ENCODE results near the gene KIF21B. TPM values are rescaled to one million over a fixed set of nuclear protein-coding genes. Genes with fewer than 3 reads are reported as not detected.
A peak's percentile ranks its signal among the peaks of the same experiment; 100 is the strongest.

KIF21B gene
- total RNA-seq, 2 experiments from 2014 or later: 102 to 155 TPM

GRCh38 chr1:200999667-201000066 lies 23.8 kb downstream of the KIF21B start:
- Mint-ChIP-seq H3K27ac (no peak overlapping the region), H3K36me3 (peaks cover 73% of the 10 kb centered on the region), H3K4me1 (no peaks in the 10 kb centered on the region), H3K27me3 (no peaks in the 10 kb centered on the region), H3K9me3 (ENCODE audit: low read depth) (no peaks in the 10 kb centered on the region), H3K4me3 (no peak overlapping the region)
- DNase-seq (no peak), ATAC-seq (no peak)
- CTCF ChIA-PET: no interaction called here

DNA sequence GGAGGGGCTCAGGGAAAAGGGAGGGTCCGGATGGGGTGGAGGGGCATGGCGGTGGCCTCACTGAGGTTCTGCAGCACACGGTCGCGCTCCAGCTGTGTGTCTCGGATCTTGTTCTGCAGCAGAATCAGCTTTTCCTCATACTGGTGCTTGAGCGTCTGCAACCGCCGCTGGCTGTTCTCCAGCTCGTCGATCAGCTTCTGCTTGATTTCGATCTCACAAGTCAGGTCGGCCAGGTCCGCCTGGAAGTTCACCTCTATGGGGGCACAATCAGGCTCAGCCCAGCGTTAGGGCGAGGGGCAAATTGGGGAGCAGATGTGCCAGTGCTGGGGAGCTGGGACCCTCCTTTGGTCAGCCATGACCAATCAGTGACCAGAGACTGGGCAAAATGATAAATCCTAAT lies 25.2 kb downstream of the KIF21B start:
- CTCF ChIA-PET: interaction anchor here (1.7 kb wide), 1 partner anchor 18 kb away, joined by 7 read pairs; no protein-coding TSS in a partner anchor
- DNase-seq: no peak
- no peaks in the 10 kb centered on the region for H3K9me3 Mint-ChIP-seq (ENCODE audit: low read depth)
- H3K27me3 Mint-ChIP-seq: no peaks in the 10 kb centered on the region
- H3K4me3 Mint-ChIP-seq: no peak overlapping the region
- no peaks in the 10 kb centered on the region for H3K4me1 Mint-ChIP-seq
- peaks cover 70% of the 10 kb centered on the region for H3K36me3 Mint-ChIP-seq
- H3K27ac Mint-ChIP-seq: no peak overlapping the region
- no peak for ATAC-seq

DNA sequence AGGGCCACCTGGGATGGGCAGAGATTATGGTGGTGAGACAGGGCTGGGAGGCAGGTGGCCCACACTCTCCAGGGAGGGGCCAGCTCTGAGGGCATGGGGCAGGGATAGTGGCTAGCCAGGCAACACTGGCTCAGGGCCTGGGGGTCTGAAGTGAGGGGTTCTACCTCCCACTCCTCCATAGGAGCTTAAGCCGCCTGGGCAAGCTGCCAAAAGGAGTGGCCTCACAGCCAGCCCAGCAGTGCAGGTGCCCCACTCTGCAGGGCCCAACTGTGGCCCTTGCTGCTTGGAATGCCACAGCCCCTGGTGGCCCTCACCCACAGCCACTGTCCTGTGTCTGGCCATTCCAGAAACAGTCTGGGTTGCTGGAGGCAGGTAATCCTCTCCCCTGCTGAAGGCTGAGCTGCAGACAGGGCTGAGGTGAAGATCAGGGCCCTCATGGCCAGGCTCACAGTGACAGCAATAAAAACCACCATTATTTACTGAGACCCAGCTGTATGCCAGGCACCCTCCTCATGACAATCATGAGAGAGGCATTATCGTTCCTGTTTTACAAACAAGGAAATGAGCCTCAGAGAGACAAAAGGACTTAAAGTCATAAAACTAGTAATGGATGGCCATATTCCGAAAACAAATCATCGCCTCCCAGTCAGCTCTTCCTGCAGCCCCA lies 31.0 kb downstream of the KIF21B start:
- CTCF ChIA-PET: interaction anchor here (1.7 to 2.2 kb wide), 2 partner anchors 13 to 20 kb away, joined by 5 to 10 read pairs; no protein-coding TSS in a partner anchor

GRCh38 chr1:200991097-200991614 lies 32.4 kb downstream of the KIF21B start:
- H3K9me3 Mint-ChIP-seq (ENCODE audit: low read depth): no peaks in the 10 kb centered on the region
- no peak overlapping the region for H3K4me3 Mint-ChIP-seq
- ATAC-seq: no peak
- peaks cover 54% of the 10 kb centered on the region for H3K36me3 Mint-ChIP-seq
- CTCF ChIA-PET: interaction anchor here (1.7 to 2.2 kb wide), 2 partner anchors 12 to 18 kb away, joined by 5 to 10 read pairs; no protein-coding TSS in a partner anchor
- no peak for DNase-seq
- H3K4me1 Mint-ChIP-seq: no peaks in the 10 kb centered on the region
- H3K27ac Mint-ChIP-seq: no peak overlapping the region
- H3K27me3 Mint-ChIP-seq: no peaks in the 10 kb centered on the region

More for the DNA sequence above, 31.0 kb downstream of the KIF21B start:
- no peak overlapping the region for H3K4me3 Mint-ChIP-seq
- H3K9me3 Mint-ChIP-seq (ENCODE audit: low read depth): no peaks in the 10 kb centered on the region
- H3K36me3 Mint-ChIP-seq: peaks cover 52% of the 10 kb centered on the region
- no peaks in the 10 kb centered on the region for H3K4me1 Mint-ChIP-seq
- H3K27ac Mint-ChIP-seq: no peak overlapping the region
- no peak for ATAC-seq
- no peaks in the 10 kb centered on the region for H3K27me3 Mint-ChIP-seq
- DNase-seq: no peak

- Mint-ChIP-seq H3K4me3 (no peak overlapping the region), H3K36me3 (peaks cover 50% of the 10 kb centered on the region), H3K27me3 (no peaks in the 10 kb centered on the region), H3K27ac (no peak overlapping the region), H3K4me1 (no peaks in the 10 kb centered on the region), H3K9me3 (ENCODE audit: low read depth) (no peaks in the 10 kb centered on the region)
- CTCF ChIA-PET: interaction anchor here (1.8 to 3.3 kb wide), 2 partner anchors 11 to 52 kb away, joined by 8 to 18 read pairs; no protein-coding TSS in a partner anchor
- DNase-seq: no peak
- ATAC-seq: no peak
Measured at GRCh38 chr1:200990114-200990513, 33.4 kb downstream of the KIF21B start.

GRCh38 chr1:200989337-200989736 lies 34.2 kb downstream of the KIF21B start:
- CTCF ChIA-PET: interaction anchor here (1.5 to 3.3 kb wide), 3 partner anchors 10 to 53 kb away, joined by 4 to 18 read pairs (median 8); no protein-coding TSS in a partner anchor
- H3K4me1 Mint-ChIP-seq: no peaks in the 10 kb centered on the region

DNA sequence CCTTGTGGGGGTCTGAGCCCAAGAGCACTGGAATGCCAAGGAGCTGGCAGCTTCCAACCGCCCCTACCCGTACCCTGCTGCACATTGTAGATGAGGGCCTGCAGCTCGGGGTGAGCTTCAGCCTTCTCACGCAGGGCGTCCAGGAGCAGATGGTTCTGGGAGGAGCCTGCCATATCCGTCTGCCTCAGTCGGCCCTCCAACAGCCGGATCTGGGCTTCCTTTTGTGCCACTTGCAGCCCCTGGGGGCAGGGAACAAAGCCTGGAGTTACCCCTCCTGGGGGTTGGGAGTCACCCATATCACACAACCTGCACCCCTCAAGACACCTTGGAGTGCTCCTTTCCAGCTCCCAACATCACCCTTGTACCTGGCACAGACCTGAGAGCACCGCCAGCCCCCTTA lies 34.8 kb downstream of the KIF21B start:
- Mint-ChIP-seq H3K4me3 (no peak overlapping the region), H3K4me1 (no peaks in the 10 kb centered on the region), H3K36me3 (peaks cover 52% of the 10 kb centered on the region), H3K27me3 (no peaks in the 10 kb centered on the region), H3K9me3 (ENCODE audit: low read depth) (no peaks in the 10 kb centered on the region), H3K27ac (no peak overlapping the region)
- CTCF ChIA-PET: interaction anchor here (1.5 to 3.3 kb wide), 3 partner anchors 9 to 53 kb away, joined by 4 to 18 read pairs (median 8); no protein-coding TSS in a partner anchor
- ATAC-seq (no peak), DNase-seq (no peak)

More at GRCh38 chr1:200989337-200989736, 34.2 kb downstream of the KIF21B start:
- Mint-ChIP-seq H3K9me3 (ENCODE audit: low read depth) (no peaks in the 10 kb centered on the region), H3K27ac (no peak overlapping the region), H3K4me3 (no peak overlapping the region), H3K36me3 (peaks cover 50% of the 10 kb centered on the region), H3K27me3 (no peaks in the 10 kb centered on the region)
- DNase-seq: no peak
- ATAC-seq: no peak

GRCh38 chr1:200985481-200985880 lies 38.0 kb downstream of the KIF21B start:
- Mint-ChIP-seq H3K36me3 (peaks cover 61% of the 10 kb centered on the region), H3K27ac (no peak overlapping the region), H3K27me3 (no peaks in the 10 kb centered on the region), H3K9me3 (ENCODE audit: low read depth) (no peaks in the 10 kb centered on the region), H3K4me3 (no peak overlapping the region), H3K4me1 (no peaks in the 10 kb centered on the region)
- ATAC-seq (no peak), DNase-seq (no peak)
- CTCF ChIA-PET: interaction anchor here (0.9 to 6.8 kb wide), 3 partner anchors 13 to 35 kb away, joined by 3 to 43 read pairs (median 3); no protein-coding TSS in a partner anchor

DNA sequence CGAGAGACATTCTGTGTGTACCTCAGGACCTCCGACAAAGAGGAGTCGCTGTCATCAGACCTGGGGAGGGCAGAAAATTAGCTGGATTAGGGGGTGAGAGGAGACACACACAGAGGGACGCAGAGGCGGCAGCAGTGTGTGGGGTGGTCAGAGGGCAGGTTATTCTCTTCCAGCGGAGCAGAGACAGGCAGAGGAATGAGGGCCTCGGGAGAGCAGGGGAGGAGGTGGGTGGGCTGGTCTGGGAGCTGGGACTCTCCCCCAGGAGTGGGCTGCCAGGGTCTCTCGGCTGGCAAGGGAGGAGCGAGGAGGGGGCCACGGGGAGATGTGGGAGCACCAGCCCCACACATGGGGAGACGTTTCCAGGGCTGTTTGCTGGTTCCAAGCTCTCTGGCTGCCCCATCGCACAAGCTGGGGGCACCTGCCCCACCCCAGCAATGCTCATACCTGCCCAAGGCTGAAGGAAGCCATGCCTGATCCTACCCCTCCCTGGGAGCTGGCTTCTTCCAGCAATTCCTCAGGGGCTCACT lies 40.4 kb downstream of the KIF21B start:
- Mint-ChIP-seq H3K27me3 (no peaks in the 10 kb centered on the region), H3K36me3 (peaks cover 64% of the 10 kb centered on the region), H3K9me3 (ENCODE audit: low read depth) (no peaks in the 10 kb centered on the region), H3K4me1 (no peaks in the 10 kb centered on the region), H3K27ac (no peak overlapping the region), H3K4me3 (no peak overlapping the region)
- ATAC-seq (no peak), DNase-seq (no peak)
- CTCF ChIA-PET: interaction anchor here (0.7 to 6.8 kb wide), 5 partner anchors 8 to 421 kb away, joined by 3 to 43 read pairs (median 6); no protein-coding TSS in a partner anchor

- no peak overlapping the region for H3K27ac Mint-ChIP-seq
- ATAC-seq (no peak), DNase-seq (no peak)
- no peaks in the 10 kb centered on the region for H3K4me1 Mint-ChIP-seq
- no peak overlapping the region for H3K4me3 Mint-ChIP-seq
- no peaks in the 10 kb centered on the region for H3K9me3 Mint-ChIP-seq (ENCODE audit: low read depth)
- peaks cover 60% of the 10 kb centered on the region for H3K36me3 Mint-ChIP-seq
- H3K27me3 Mint-ChIP-seq: no peaks in the 10 kb centered on the region
- CTCF ChIA-PET: interaction anchor here (0.7 to 7.9 kb wide), 6 partner anchors 11 to 420 kb away, joined by 3 to 113 read pairs (median 6); no protein-coding TSS in a partner anchor
Measured at GRCh38 chr1:200982071-200982945, 41.2 kb downstream of the KIF21B start.

GRCh38 chr1:200981278-200981677 lies 42.2 kb downstream of the KIF21B start:
- Mint-ChIP-seq H3K27me3 (no peaks in the 10 kb centered on the region), H3K4me1 (no peaks in the 10 kb centered on the region), H3K4me3 (no peak overlapping the region), H3K27ac (no peak overlapping the region), H3K9me3 (ENCODE audit: low read depth) (no peaks in the 10 kb centered on the region), H3K36me3 (peaks cover 59% of the 10 kb centered on the region)
- DNase-seq (no peak), ATAC-seq (no peak)
- CTCF ChIA-PET: interaction anchor here (1.3 to 7.9 kb wide), 3 partner anchors 10 to 115 kb away, joined by 3 to 113 read pairs (median 43); no protein-coding TSS in a partner anchor

DNA sequence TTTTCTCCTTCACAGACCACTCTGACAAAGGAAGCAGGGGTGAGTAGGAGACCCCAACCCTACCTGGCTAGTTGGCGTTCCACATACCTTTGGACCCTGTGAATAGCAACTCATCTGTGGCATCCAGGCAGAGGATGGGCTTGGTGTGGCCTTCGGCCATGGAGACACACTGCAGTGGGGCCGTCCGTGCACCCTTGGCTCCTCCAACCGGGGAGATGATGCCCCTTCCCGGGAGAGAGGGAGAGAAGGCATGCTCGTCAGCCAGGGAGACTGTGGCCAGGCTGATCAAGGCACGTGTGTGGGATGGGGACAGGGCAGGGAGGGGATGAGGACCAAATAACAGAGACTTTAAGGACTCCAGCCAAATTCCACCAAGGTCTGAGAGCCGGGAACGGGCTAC lies 42.6 kb downstream of the KIF21B start:
- ATAC-seq (no peak), DNase-seq (no peak)
- H3K27me3 Mint-ChIP-seq: no peaks in the 10 kb centered on the region
- CTCF ChIA-PET: interaction anchor here (1.1 to 7.9 kb wide), 5 partner anchors 9 to 133 kb away, joined by 4 to 113 read pairs (median 32); partner anchors contain the start of gene CACNA1S
- H3K27ac Mint-ChIP-seq: no peak overlapping the region
- H3K9me3 Mint-ChIP-seq (ENCODE audit: low read depth): no peaks in the 10 kb centered on the region
- no peaks in the 10 kb centered on the region for H3K4me1 Mint-ChIP-seq
- H3K36me3 Mint-ChIP-seq: peaks cover 58% of the 10 kb centered on the region
- no peak overlapping the region for H3K4me3 Mint-ChIP-seq

DNA sequence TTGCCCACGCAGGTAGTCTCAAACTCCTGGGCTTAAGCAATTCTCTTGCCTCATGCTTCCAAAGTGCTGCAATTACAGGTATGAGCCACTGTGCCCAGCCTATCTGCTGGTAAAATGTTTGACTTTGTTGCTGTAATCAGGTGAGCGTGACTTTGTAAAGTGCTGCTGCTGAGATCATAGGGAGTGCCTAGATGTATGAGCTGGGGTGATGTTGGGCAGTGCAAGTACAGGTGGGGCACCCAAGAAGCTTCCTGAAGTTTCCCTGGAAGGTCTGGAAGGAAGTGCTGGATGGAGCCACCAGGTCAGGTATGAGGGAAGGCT lies 43.1 kb downstream of the KIF21B start:
- no peak for DNase-seq
- H3K9me3 Mint-ChIP-seq (ENCODE audit: low read depth): no peaks in the 10 kb centered on the region
- no peak overlapping the region for H3K4me3 Mint-ChIP-seq
- H3K4me1 Mint-ChIP-seq: no peaks in the 10 kb centered on the region
- no peak for ATAC-seq
- peaks cover 58% of the 10 kb centered on the region for H3K36me3 Mint-ChIP-seq
- H3K27ac Mint-ChIP-seq: peak overlapping the region; percentile 20
- no peaks in the 10 kb centered on the region for H3K27me3 Mint-ChIP-seq
- CTCF ChIA-PET: interaction anchor here (0.9 to 7.9 kb wide), 20 partner anchors 9 to 358 kb away, joined by 3 to 113 read pairs (median 6); partner anchors contain the start of genes CACNA1S and KIF21B

Measured in activated CD8-positive, alpha-beta memory T cell treated with anti-CD3 and anti-CD28 coated beads, Interleukin-2, amount 10 ng/mL, durations not matched to agents 7 days and 5 days (primary cell).